HepG2 (cell line): ENCODE measurements around the gene FAHD2A. TPM values are rescaled to one million over a fixed set of nuclear protein-coding genes. Genes with fewer than 3 reads are reported as not detected.

ENCODE experiments used
- ATAC-seq: fragments of 200-7000 bp; cut with Tn5 transposase; 3 replicates; pipeline ENCODE4 v1.9.1; 2020; ENCODE audit warnings: mild to moderate bottlenecking, moderate library complexity
- BruUV-seq: library from RNA; stranded (reverse); fragments of 400-500 nt; replicated peaks from 2 replicates; lab custom pipeline; 2021; lab: Mats Ljungman, UMichigan
- CTCF ChIA-PET: fragments of 300-600 bp; formaldehyde crosslinking; extraction: SDS; loops from one replicate; lab custom pipeline; 2021; ENCODE audit warnings: low total read pairs, inconsistent platforms, low intra/inter-chr PET ratio; lab: Yijun Ruan, JAX
- POLR2A ChIA-PET: fragments of 350-600 bp; sonication (Branson Sonifier 250); formaldehyde crosslinking; loops from one replicate; lab custom pipeline; 2020; ENCODE audit warnings: antibody characterized with exemption, inconsistent platforms; lab: Yijun Ruan, JAX
- DNase-seq: peaks from one replicate; pipeline ENCODE4 v3.0.0-alpha.2; 2015; ENCODE audit warnings: low spot score
- FAIRE-seq: peaks from 3 replicates; lab custom pipeline; 2011; peaks lifted over from hg19 to GRCh38; lab: Jason Lieb, UNC
- H2AFZ ChIP-seq: one replicate; pipeline ENCODE4 v1.6.1; 2011; ENCODE audit warnings: low read length, inconsistent platforms
- H3K27ac ChIP-seq: fragments of 300-600 bp; 3 replicates; pipeline ENCODE4 v1.8.0; 2011; ENCODE audit warnings: mixed run types, mild to moderate bottlenecking, mixed read lengths, low read length, inconsistent platforms; ENCODE audit not compliant: insufficient read depth; ENCODE audit errors: extremely low read length
- H3K27me3 ChIP-seq, 2 experiments: fragments of 200-600 bp in 1 of 2; 2 replicates in 1 of 2; 3 replicates in 1 of 2; pipeline versions ENCODE4 v1.6.0 to v1.8.0; 2011; ENCODE audit warnings: low read length in 2 of 2, mild to moderate bottlenecking in 2 of 2, moderate library complexity in 2 of 2, inconsistent platforms in 1 of 2; ENCODE audit not compliant: insufficient read depth in 2 of 2, control insufficient read depth in 1 of 2
- H3K36me3 ChIP-seq, 2 experiments: fragments of 200-600 bp in 1 of 2; replicated peaks in 1 of 2; 2 replicates in 1 of 2; 3 replicates in 1 of 2; pipeline versions ENCODE4 v1.5.1 to v1.8.0; 2011; ENCODE audit warnings: low read length in 2 of 2, inconsistent platforms in 1 of 2; ENCODE audit not compliant: insufficient read depth in 2 of 2, control insufficient read depth in 1 of 2
- H3K4me1 ChIP-seq: 2 replicates; pipeline ENCODE4 v1.5.1; 2012; ENCODE audit warnings: low read length, inconsistent platforms; ENCODE audit not compliant: insufficient read depth
- H3K4me2 ChIP-seq: 2 replicates; pipeline ENCODE4 v1.6.0; 2011; ENCODE audit warnings: low read depth, low read length, inconsistent platforms
- H3K4me3 ChIP-seq, 3 experiments: fragments of 200-600 bp in 1 of 3; sonication (generic), shearing (Covaris generic) in 1 of 3; replicated peaks in 1 of 3; 2 replicates each; pipeline ENCODE4 v1.5.1; 2011 to 2016; ENCODE audit warnings: low read length in 3 of 3, inconsistent platforms in 2 of 3, low read depth in 2 of 3, mild to moderate bottlenecking in 2 of 3, control low read depth in 1 of 3, mixed read lengths in 1 of 3; ENCODE audit not compliant: insufficient read depth in 1 of 3
- H3K79me2 ChIP-seq: one replicate; pipeline ENCODE4 v1.6.1; 2011; ENCODE audit warnings: low read length, inconsistent platforms; ENCODE audit not compliant: insufficient read depth
- H3K9ac ChIP-seq: 2 replicates; pipeline ENCODE4 v1.6.0; 2011; ENCODE audit warnings: mild to moderate bottlenecking, low read depth, low read length, inconsistent platforms; ENCODE audit not compliant: insufficient read depth
- H3K9me3 ChIP-seq: 2 replicates; pipeline ENCODE4 v1.5.1; 2012; ENCODE audit warnings: mild to moderate bottlenecking, low read length
- H4K20me1 ChIP-seq: 2 replicates; pipeline ENCODE4 v1.6.0; 2011; ENCODE audit warnings: inconsistent platforms, mild to moderate bottlenecking, low read length, moderate library complexity; ENCODE audit not compliant: insufficient read depth
- ARNT2 ChIP-seq: sonication (generic); formaldehyde crosslinking; IDR thresholded peaks from 2 replicates; pipeline ENCODE4 v1.8.0; 2022; ENCODE audit warnings: mild to moderate bottlenecking, low read depth, missing genetic modification reagents, moderate library complexity
- BCLAF1 ChIP-seq: fragments of 450-650 bp; IDR thresholded peaks from 2 replicates; pipeline ENCODE4 v1.6.1; 2017; ENCODE audit warnings: mild to moderate bottlenecking
- DMAP1 ChIP-seq: IDR thresholded peaks from 2 replicates; pipeline ENCODE4 v1.6.1; 2016
- ELF4 ChIP-seq: sonication (generic); formaldehyde crosslinking; IDR thresholded peaks from 2 replicates; pipeline ENCODE4 v1.5.0; 2020; ENCODE audit warnings: missing genetic modification reagents, mild to moderate bottlenecking, moderate library complexity, borderline replicate concordance
- IRF2 ChIP-seq: IDR thresholded peaks from 2 replicates; pipeline ENCODE4 v1.6.1; 2018; ENCODE audit warnings: missing genetic modification reagents, missing compliant biosample characterization
- KDM4B ChIP-seq: sonication (generic); formaldehyde crosslinking; IDR thresholded peaks from 2 replicates; pipeline ENCODE4 v1.4.0; 2020; ENCODE audit warnings: missing genetic modification reagents
- KLF11 ChIP-seq: IDR thresholded peaks from 2 replicates; pipeline ENCODE4 v1.6.1; 2016; ENCODE audit warnings: missing compliant biosample characterization
- MATR3 ChIP-seq: sonication (generic); formaldehyde crosslinking; IDR thresholded peaks from 2 replicates; pipeline ENCODE4 v1.4.0; 2020; ENCODE audit warnings: missing genetic modification reagents
- RBM22 ChIP-seq: fragments of 200-400 bp; formaldehyde crosslinking; optimal IDR thresholded peaks from 2 replicates; pipeline ENCODE3; 2017; ENCODE audit warnings: mild to moderate bottlenecking, low read length, moderate library complexity
- SMAD1 ChIP-seq: sonication (generic); formaldehyde crosslinking; IDR thresholded peaks from 2 replicates; pipeline ENCODE4 v1.4.0; 2020; ENCODE audit warnings: missing genetic modification reagents, low read depth, mild to moderate bottlenecking, borderline replicate concordance
- SOX5 ChIP-seq: IDR thresholded peaks from 2 replicates; pipeline ENCODE4 v1.6.1; 2016; ENCODE audit warnings: borderline replicate concordance
- ZBTB3 ChIP-seq: sonication (generic); formaldehyde crosslinking; IDR thresholded peaks from 2 replicates; pipeline ENCODE4 v1.4.0; 2020; ENCODE audit warnings: low read depth, mild to moderate bottlenecking, moderate library complexity, missing genetic modification reagents, borderline replicate concordance
- ZFP37 ChIP-seq: sonication (generic); formaldehyde crosslinking; IDR thresholded peaks from 2 replicates; pipeline ENCODE4 v1.4.0; 2020; ENCODE audit warnings: missing genetic modification reagents, borderline replicate concordance
- ZNF260 ChIP-seq: sonication (generic); formaldehyde crosslinking; IDR thresholded peaks from 2 replicates; pipeline ENCODE4 v1.4.0; 2020; ENCODE audit warnings: missing genetic modification reagents, low read depth, mild to moderate bottlenecking, borderline replicate concordance
- ZNF296 ChIP-seq: sonication (generic); formaldehyde crosslinking; conservative IDR thresholded peaks from 2 replicates; pipeline ENCODE4 v1.5.0; 2020; ENCODE audit warnings: mild to moderate bottlenecking, missing genetic modification reagents
- ZNF383 ChIP-seq: sonication (generic); formaldehyde crosslinking; IDR thresholded peaks from 2 replicates; pipeline ENCODE4 v1.4.0; 2020; ENCODE audit warnings: missing genetic modification reagents, mild to moderate bottlenecking, borderline replicate concordance
- ZNF644 ChIP-seq: IDR thresholded peaks from 2 replicates; pipeline ENCODE4 v1.6.1; 2016; ENCODE audit warnings: low read depth
- ZNF780A ChIP-seq: sonication (generic); formaldehyde crosslinking; IDR thresholded peaks from 2 replicates; pipeline ENCODE4 v1.8.0; 2022; ENCODE audit warnings: mild to moderate bottlenecking, missing genetic modification reagents, moderate library complexity
- WGBS: methylation state at CpG from one replicate; pipeline ENCODE4 v1.1.6; 2017; ENCODE audit warnings: low lambda C conversion rate; 5-methylcytosine and 5-hydroxymethylcytosine counted together
- in situ Hi-C: cut with HindIII; loops from 2 replicates; pipeline ENCODE4 v1.10.0; 2017; ENCODE audit warnings: low pct_unique_long_range_greater_than_20kb; ENCODE audit not compliant: extremely low pct_ligation_motif_present
- intact Hi-C: fragments of 100-400 bp; cut with micrococcal nuclease; formaldehyde crosslinking; loops from one replicate; pipeline ENCODE4 v1.10.0; 2022; ENCODE audit not compliant: unreplicated experiment
- polyA plus RNA-seq, 8 experiments: library from polyadenylated mRNA; depleted of rRNA in 3 of 8; stranded (reverse) in 7 of 8; unstranded in 1 of 8; fragments of >200 nt; fragmentation: Illumina TruSeq in 4 of 8; extraction: Trizol in 4 of 8; gene quantifications; 2 replicates each; pipeline versions ENCODE4 v1.2.1 to v1.2.3, GENCODE V29; 2011 to 2016; ENCODE audit warnings: low read depth in 4 of 8, missing spikeins in 1 of 8, mixed read lengths in 1 of 8; ENCODE audit not compliant: insufficient read depth in 1 of 8
- total RNA-seq, 5 experiments: library from RNA; depleted of rRNA; stranded (reverse); fragments of >200 nt; fragmentation: Illumina TruSeq; extraction: Trizol; gene quantifications; 2 replicates each; pipeline ENCODE4 v1.2.3, GENCODE V29; 2016; ENCODE audit warnings: low read depth in 1 of 5
- TF ChIP-seq, protein P1 (sequence below): sonication (generic); formaldehyde crosslinking; IDR thresholded peaks from 2 replicates; pipeline ENCODE4 v1.8.1; 2022; ENCODE audit warnings: low read depth, mild to moderate bottlenecking, missing genetic modification reagents

Gene FAHD2A
- total and polyA plus RNA-seq, 2 of the 13 experiments (the other 11 are each of a cell fraction or from before 2014, with no cell fraction given), result 34.0 to 44.2 TPM

DNA sequence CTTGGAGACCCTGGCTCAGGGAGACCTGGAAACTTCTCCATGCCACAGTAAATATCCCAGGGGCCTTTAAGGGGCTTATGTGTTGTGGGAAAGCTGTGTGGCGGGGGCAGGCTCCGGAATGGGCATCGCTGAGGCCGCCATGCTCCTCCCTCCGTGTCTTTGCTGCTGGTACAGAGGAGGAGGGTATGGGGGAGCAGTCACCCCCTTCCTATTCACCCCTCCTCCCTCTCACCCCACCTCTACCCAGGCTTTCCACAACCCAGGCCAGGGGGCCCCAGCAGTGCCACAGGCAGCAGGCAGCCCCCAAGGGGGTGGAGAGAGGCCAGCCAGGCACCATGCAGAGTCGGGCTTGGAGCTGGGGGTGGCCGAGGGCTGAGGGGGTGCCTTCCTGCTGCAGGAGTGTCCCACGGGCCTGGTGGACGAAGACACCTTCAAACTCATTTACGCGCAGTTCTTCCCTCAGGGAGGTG, 28.0 kb upstream of the FAHD2A start:
- BruUV-seq, result no TSS peak
- no peak overlapping the region for H3K27ac ChIP-seq
- H3K4me2 ChIP-seq, result no peak overlapping the region
- no peak overlapping the region for H3K4me3 ChIP-seq
- H3K9ac ChIP-seq, result no peak overlapping the region
- no peaks in the 10 kb centered on the region for H3K79me2 ChIP-seq
- in situ Hi-C loops (no loop called here), intact Hi-C loops (no loop called here)
- H3K9me3 ChIP-seq, result no peaks in the 10 kb centered on the region
- 67% methylated on average over 11 of the region's 11 CpGs for WGBS
- no peaks in the 10 kb centered on the region for H4K20me1 ChIP-seq
- POLR2A ChIA-PET, result no interaction called here
- no peak for FAIRE-seq
- no peak overlapping the region for H2AFZ ChIP-seq
- H3K4me1 ChIP-seq, result no peaks in the 10 kb centered on the region
- peaks cover 0 to 42% of the 10 kb centered on the region in 2 experiments; a peak in 4 of 5 replicates for H3K27me3 ChIP-seq
- no peak for ATAC-seq
- TF ChIP-seq BCLAF1, result no peak
- TF ChIP-seq ZNF383 (CRISPR knock-in tag), result no peak
- no peak for TF ChIP-seq ZNF780A
- no peak for TF ChIP-seq ZFP37 (CRISPR knock-in tag)
- TF ChIP-seq SOX5, result no peak
- TF ChIP-seq ZNF644, result no peak
- TF ChIP-seq, protein P1, sequence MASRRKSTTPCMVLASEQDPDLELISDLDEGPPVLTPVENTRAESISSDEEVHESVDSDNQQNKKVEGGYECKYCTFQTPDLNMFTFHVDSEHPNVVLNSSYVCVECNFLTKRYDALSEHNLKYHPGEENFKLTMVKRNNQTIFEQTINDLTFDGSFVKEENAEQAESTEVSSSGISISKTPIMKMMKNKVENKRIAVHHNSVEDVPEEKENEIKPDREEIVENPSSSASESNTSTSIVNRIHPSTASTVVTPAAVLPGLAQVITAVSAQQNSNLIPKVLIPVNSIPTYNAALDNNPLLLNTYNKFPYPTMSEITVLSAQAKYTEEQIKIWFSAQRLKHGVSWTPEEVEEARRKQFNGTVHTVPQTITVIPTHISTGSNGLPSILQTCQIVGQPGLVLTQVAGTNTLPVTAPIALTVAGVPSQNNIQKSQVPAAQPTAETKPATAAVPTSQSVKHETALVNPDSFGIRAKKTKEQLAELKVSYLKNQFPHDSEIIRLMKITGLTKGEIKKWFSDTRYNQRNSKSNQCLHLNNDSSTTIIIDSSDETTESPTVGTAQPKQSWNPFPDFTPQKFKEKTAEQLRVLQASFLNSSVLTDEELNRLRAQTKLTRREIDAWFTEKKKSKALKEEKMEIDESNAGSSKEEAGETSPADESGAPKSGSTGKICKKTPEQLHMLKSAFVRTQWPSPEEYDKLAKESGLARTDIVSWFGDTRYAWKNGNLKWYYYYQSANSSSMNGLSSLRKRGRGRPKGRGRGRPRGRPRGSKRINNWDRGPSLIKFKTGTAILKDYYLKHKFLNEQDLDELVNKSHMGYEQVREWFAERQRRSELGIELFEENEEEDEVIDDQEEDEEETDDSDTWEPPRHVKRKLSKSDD (CRISPR knock-in tag), result no peak
- TF ChIP-seq DMAP1, result no peak
- TF ChIP-seq SMAD1 (CRISPR knock-in tag), result no peak
- no peak for TF ChIP-seq RBM22
- TF ChIP-seq ZNF260, result no peak
- no peak for TF ChIP-seq ARNT2 (CRISPR knock-in tag)
- no peak for TF ChIP-seq MATR3 (CRISPR knock-in tag)
- TF ChIP-seq IRF2 (CRISPR knock-in tag), result no peak
- TF ChIP-seq ZNF296 (CRISPR knock-in tag), result no peak
- no peak for TF ChIP-seq KDM4B (CRISPR knock-in tag)
- TF ChIP-seq ZBTB3 (CRISPR knock-in tag), result no peak
- no peak for TF ChIP-seq KLF11
- no peak for TF ChIP-seq ELF4 (CRISPR knock-in tag)
- TF ChIP-seq, all 625 proteins: peak for 0
- DNase-seq, result no peak
- no peaks in the 10 kb centered on the region for H3K36me3 ChIP-seq
- CTCF ChIA-PET, result no interaction called here
